Astrocyte of the cerebellum (primary cell): Measurements from ENCODE around the gene NCCRP1.

Source experiments
- DNase-seq: peaks from one replicate; pipeline ENCODE4 v3.0.0-alpha.2; 2011; ENCODE audit warnings: low read depth
- H3K4me3 ChIP-seq: 2 replicates; pipeline ENCODE4 v1.5.1; 2011; ENCODE audit warnings: mild to moderate bottlenecking, low read depth, low read length, moderate library complexity
- CTCF ChIP-seq: IDR thresholded peaks from 2 replicates; pipeline ENCODE4 v1.5.1; 2012; ENCODE audit warnings: low read length, low read depth, moderate library complexity, mild to moderate bottlenecking; ENCODE audit errors: missing control alignments
- in situ Hi-C: cut with HindIII; loops from 2 replicates; pipeline ENCODE4 v1.10.0; 2017; ENCODE audit warnings: low sequenced_read_pairs

The NCCRP1 gene

GRCh38 chr19:39157997-39158389, 38.8 kb upstream of the NCCRP1 start:
- in situ Hi-C loops = no loop called here
- no peak for TF ChIP-seq CTCF
- H3K4me3 ChIP-seq = no peak overlapping the region
- no peak for DNase-seq

GRCh38 chr19:39158646-39159260, 38.0 kb upstream of the NCCRP1 start:
- TF ChIP-seq CTCF = no peak
- H3K4me3 ChIP-seq = no peak overlapping the region
- in situ Hi-C loops = no loop called here
- no peak for DNase-seq

- in situ Hi-C loops = no loop called here
- TF ChIP-seq CTCF = no peak
- peak; percentile 28 for DNase-seq
- no peak overlapping the region for H3K4me3 ChIP-seq
Observed at GRCh38 chr19:39160523-39160861, 36.3 kb upstream of the NCCRP1 start.

- TF ChIP-seq CTCF = no peak
- no peak for DNase-seq
- in situ Hi-C loops = no loop called here
- no peak overlapping the region for H3K4me3 ChIP-seq
Observed at GRCh38 chr19:39160889-39161672, 35.7 kb upstream of the NCCRP1 start.

GRCh38 chr19:39162441-39163043, 34.2 kb upstream of the NCCRP1 start:
- in situ Hi-C loops = no loop called here
- no peak overlapping the region for H3K4me3 ChIP-seq
- DNase-seq = no peak
- TF ChIP-seq CTCF = no peak

GRCh38 chr19:39163621-39164020, 33.1 kb upstream of the NCCRP1 start:
- no peak overlapping the region for H3K4me3 ChIP-seq
- no peak for DNase-seq
- no peak for TF ChIP-seq CTCF
- in situ Hi-C loops = no loop called here
